Ammon's horn (tissue), 1 donor: ENCODE data around the gene CAVIN1.
A peak's percentile ranks its signal among the peaks of the same experiment; 100 is the strongest.
"Not testable (repeated sequence)": the region's sequence is repeated elsewhere in the genome, so short reads cannot be mapped to it uniquely, and the experiment has no call there.

Experiments used
- DNase-seq: peaks from one replicate; pipeline ENCODE4 v3.0.0-alpha.2; 2016; ENCODE audit warnings: low spot score

Gene CAVIN1

GRCh38 chr17:42405963-42406495 lies 17.0 kb downstream of the CAVIN1 start:
- DNase-seq = peak; percentile 80

DNA sequence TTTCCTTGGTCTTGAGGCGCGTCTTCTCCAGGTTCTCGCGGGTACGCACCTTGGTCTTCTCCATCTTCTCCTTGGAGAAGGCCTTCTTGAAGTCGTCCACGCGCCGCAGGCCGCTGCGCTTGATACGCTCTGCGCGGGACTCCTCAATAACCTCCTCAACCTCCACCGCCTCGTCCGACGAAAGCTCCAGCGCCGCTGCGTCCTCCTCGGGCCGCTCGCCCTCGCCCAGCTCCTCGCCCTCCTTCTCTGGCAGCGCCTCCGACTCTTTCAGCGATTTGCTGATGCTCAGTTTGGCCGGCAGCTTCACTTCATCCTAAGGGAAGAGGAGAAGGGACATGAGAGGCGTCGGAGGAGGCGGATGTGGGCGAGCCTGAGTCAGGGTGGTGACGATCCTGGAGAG lies 18.0 kb downstream of the CAVIN1 start:
- DNase-seq = no peak

DNA sequence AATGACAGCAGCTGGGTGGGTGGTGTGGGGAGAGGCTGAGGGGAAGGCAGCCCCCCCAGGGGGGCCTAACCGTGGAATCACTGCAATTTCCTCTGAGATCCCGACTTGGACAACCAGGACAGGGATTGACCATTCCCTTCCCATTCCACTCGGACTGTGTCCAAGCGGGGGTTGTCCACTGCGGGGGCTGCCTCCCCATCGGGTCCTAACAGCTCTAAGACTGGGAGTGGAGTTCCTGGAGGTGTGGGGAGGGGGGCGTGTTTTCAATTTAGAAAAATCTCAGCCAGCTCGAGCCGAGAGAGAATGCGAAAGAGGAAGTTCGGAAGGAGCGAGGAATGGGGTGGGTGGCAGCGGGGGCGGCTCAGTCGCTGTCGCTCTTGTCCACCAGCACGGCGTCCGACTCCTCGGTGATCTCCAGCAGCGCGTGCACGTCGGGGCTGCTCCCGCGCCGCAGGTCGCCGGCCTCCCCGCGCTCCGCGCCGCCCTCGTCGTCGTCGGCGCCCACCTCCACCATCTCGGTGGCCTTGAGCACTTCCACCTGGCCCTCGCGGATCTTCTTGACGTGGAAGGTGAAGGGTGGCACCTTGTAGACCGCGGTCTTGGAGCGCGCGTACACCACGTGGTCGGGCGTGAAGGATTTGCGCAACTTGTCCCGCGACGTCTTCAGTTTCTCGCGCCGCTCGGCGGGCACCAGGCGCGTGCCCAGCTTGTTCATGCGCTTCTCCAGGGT lies 18.6 kb downstream of the CAVIN1 start:
- no peak for DNase-seq

DNA sequence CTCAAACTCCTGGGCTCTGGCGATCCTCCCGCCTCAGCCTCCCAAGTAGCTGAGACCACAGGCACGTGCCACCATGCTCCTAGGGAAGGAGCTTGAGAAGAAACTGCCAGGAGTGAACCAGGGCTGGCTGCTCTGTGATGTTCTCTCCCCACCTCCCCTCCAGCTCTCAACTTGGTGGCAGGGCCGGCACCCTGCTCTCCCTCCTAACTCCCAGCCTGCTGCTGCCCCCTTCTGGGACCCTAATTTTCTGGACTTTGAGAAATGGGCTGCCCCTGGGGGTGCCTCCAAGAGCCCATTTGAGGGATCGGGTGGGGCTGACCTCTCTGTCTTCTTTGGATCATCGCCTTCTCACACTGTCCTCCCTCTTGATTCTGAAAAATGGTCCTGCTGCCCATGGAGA lies 19.9 kb downstream of the CAVIN1 start:
- no peak for DNase-seq

GRCh38 chr17:42402117-42402516 lies 20.9 kb downstream of the CAVIN1 start:
- no peak for DNase-seq

DNA sequence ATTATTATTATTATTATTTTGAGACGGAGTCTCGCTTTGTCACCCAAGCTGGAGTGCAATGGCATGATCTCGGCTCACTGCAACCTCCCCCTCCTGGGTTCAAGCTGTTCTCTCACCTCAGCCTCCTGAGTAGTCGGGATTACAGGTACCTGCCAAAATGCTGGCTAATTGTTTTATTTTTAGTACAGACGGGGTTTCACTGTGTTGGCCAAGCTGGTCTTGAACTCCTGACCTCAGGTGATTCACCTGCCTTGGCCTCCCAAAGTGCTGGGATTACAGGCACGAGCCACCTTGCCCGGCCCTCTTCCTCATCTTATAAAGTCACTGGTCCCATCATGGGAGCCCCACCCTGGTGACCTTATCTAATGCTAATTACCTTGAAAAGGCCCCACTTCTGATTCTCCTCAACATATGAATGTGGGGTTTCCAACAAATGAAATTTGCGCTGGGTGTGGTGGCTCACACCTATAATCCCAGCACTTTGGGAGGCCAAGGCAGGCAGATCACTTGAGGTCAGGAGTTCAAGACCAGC lies 22.1 kb downstream of the CAVIN1 start:
- DNase-seq = not testable (repeated sequence)

- DNase-seq = no peak
Measured at GRCh38 chr17:42399948-42400843, 22.9 kb downstream of the CAVIN1 start.

DNA sequence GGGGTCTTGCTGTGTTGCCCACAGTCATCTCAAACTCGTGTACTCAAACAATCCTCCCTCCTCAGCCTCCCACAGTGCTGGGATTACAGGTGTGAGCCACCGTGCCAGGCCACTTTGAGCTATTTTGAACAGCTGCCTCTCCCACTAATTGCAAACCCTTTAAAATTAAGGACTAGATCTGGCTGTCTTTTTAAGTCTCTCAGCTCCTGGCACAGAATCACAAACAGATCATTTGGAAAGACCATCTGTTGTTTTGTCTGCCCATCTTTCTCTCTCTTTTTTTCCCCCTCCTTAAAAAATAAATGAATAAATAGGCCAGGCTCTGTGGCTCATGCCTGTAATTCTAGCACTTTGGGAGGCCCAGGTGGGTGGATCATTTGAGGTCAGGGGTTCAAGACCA lies 23.9 kb downstream of the CAVIN1 start:
- no peak for DNase-seq

DNA sequence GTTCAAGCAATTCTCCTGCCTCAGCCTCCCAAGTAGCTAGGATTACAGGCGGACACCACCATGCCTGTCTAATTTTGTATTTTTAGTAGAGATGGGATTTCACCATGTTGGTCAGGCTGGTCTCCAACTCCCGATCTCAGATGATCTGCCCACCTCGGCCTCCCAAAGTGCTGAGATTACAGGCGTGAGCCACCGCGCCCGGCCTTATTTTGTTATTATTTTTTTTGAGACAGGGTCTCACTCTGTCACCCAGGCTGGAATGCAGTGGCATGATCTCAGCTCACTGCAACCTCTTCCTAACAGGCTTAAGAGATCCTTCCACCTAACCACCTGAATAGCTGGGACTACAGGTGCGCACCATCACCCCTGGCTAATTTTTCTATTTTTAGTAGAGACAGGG lies 27.5 kb downstream of the CAVIN1 start:
- not testable (repeated sequence) for DNase-seq

DNA sequence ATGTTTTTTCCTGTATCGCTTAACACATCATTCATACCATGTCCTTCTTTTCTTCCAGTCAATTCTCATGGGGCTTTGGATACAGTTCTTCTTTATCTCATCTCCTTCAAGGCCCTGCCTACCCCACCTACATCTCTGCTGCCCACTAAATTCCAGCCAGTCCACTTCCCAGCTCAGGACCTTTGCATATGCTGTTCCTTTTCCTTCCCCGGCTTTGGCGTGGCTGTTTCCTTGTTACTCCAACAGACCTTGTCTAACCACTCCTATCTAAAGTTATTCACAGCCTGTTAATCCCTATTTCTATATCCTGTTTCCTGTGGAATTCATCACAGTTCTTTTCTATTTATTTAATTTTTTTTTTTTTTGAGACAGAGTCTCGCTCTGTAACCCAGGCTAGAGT lies 28.2 kb downstream of the CAVIN1 start:
- DNase-seq = no peak

- no peak for DNase-seq
Measured at GRCh38 chr17:42392692-42393415, 30.2 kb downstream of the CAVIN1 start.

DNA sequence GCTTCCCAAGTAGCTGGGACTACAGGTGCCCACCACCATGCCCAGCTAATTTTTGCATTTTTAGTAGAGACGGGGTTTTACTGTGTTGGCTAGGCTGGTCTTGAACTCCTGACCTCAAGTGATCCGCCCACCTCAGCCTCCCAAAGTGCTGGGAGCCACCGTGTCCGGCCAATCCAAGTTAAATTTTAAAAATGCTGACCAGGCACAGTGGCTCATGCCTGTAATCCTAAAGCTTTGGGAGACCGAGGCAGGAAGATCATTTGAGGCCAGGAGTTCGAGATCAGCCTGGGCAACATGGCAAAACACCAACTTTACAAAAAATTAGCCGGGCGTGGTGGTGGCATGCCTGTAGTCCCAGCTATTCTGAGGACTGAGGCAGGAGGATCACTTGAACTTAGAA lies 31.6 kb downstream of the CAVIN1 start:
- DNase-seq = not testable (repeated sequence)

DNA sequence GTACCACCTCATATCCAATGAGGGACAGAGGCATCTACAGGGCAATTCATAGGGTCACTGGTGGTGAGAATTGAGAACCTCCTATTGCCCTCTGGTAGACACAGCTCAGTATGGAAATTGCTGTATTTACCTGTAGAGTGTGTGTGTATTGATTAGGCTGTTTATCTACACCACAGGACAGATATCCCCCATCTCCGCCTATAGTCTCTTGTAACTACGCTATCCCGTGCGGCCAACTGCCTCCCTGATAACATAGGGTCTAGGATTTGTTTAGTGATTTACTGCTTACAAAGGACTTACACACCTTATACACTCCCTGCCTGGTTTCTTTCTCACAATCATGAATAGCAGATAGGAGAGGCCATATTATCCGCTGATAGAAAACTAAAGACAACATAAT lies 33.2 kb downstream of the CAVIN1 start:
- DNase-seq = no peak

- DNase-seq = no peak
Measured at GRCh38 chr17:42389135-42389417, 34.0 kb downstream of the CAVIN1 start.

DNA sequence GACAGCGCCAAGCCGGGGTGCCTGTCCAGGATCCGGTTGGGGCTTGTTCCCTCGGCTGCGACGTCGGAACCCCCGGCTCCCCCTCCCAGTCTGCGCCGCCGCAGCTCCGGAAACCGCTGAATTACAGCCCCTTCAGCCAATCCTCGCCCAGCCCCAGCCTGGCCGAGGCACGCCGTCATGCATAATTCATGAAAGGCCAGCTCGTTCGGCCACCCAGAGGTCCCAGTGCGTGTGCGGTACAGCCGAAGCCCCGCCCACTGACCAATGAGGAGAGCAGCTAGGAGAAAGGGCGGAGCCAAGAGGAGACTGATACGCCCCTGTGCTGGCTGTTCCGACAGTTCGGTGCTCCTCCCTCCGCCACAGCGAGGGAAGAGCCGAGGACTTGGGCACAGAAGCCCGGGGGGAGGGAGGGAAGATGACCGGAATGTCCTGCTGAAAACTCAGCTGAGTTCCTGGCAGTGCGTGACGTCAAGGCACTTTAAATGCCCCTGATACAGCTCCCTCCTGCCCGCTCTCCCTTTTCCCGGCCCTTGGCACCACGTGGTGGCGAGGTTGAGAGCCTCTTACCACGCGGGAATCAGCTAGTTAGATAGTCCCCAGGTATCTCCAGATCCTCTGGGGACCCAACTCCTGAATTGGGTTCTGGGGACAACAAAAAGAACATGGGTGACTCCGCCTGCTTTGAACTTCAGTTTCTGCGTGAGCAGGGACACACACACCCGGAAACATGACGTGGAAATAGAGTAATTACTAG lies 34.5 kb downstream of the CAVIN1 start, which contains the start of gene STAT3:
TSS of gene STAT3 (minus strand) at position 62 of the 754 bp plus-strand sequence. CDS start 39,926 bp downstream, outside the sequence.
- DNase-seq = peak; percentile 100

GRCh38 chr17:42387661-42388380 lies 35.2 kb downstream of the CAVIN1 start:
- DNase-seq = no peak

DNA sequence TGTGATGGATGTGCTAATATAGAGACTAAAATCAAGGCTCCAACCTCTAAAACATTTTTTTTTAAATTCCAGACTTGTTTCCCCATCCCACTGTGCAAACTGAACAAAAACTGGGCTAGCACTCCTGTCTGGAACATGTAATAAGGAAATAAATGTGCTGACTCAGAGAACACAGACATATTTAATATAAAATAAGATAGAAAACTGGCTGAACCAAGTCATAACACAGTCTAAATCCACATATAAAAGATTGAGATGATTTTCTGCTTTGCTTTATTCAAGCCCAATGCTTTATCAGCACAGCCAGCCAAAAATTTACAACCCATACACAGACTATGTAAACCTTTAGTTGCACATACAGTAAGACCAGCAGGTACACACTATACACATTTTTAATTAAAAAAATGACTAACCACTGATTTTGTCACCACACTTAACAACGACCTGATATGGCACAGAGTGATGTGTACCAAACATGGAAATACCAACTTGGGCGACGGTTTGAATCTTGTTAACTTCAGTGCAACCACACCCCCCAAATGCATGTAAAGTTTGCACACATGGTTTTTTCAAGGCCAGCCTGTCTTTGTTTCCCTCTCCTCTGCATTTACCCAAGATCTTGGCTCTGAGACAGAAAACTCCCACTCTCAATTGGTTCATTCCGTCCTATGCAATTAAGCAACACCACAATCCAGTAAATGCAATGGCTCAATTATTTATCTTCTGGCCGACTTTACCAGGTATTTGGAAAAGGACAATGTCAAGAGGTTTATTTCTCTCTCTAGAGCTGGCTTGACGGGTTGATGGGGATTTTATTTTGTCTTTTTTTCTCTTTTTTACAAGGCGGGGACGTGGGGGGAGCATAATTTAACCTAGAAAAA lies 36.0 kb downstream of the CAVIN1 start:
- no peak for DNase-seq

DNA sequence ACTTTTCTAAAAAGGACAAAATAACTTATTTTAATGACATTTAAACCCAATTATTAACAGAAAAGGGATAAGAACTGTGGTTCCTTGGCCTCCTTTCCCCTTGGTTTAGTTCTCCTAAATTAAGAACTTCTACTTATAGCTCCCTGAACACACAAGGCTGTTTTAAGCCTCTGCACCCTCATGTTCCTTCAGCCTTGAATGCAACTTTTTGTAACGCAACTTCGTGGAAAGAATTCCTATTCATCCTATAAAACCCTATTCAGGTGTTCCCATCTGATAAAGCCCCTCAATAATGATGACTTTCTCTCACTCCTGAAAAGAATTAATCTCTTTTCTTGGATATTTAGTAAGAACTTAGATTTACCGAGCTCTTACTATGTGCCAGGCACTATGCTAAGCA lies 41.2 kb downstream of the CAVIN1 start:
- DNase-seq = no peak

DNA sequence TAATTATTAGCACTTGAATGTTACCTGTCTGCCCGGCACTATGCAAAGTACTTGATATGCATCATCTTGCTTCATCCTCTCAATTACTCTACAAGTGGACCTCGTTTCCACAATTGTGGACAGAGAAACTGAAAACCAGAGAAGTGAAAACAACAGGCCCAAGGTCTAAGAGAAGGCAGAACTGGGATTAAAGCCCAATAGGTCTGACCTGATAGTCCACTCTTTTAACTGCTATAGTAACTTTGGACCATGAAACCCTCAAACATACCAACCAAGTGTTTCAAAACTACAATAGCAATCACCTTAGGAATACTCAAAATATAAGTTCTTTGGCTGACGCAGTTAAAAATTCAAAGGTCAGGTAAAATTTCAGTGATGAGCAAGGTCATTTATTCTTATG lies 42.1 kb downstream of the CAVIN1 start:
- no peak for DNase-seq
